Measurements from ENCODE around the gene TRAM2. TPM values are rescaled to one million over a fixed set of nuclear protein-coding genes. Genes with fewer than 3 reads are reported as not detected.

The TRAM2 gene
- total RNA-seq, 1 donor from 2014 or later: 4.7 TPM

DNA sequence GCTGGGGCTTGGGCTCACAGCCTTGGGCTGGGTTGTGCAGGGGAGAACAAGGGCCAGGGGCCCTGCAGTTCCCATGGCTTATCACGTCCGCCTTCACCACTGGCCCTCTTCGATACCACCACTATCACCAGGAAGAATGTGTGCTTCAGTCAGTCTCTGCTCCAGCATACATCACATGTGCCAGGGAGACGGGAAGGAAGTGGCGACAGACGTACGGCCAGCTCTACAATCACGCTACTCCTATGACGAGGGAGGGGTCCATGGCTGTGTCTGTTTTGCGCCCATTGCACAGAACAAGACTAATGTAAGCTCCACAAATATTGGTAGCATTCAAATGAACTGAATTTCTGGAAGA, 72.1 kb downstream of the TRAM2 start:
- H3K9me3 Mint-ChIP-seq: no peaks in the 10 kb centered on the region
- peaks cover 18% of the 10 kb centered on the region for H3K36me3 Mint-ChIP-seq (ENCODE audit: low read depth)
- H3K4me3 Mint-ChIP-seq (ENCODE audit: low read depth): no peak overlapping the region
- H3K4me1 Mint-ChIP-seq (ENCODE audit: low read depth): no peaks in the 10 kb centered on the region
- no peak overlapping the region for H3K27ac Mint-ChIP-seq
- intact Hi-C loops (cut with micrococcal nuclease): no loop called here
- no peak for DNase-seq (ENCODE audit: low spot score)
- no peaks in the 10 kb centered on the region for H3K27me3 Mint-ChIP-seq (ENCODE audit: low read depth)

DNA sequence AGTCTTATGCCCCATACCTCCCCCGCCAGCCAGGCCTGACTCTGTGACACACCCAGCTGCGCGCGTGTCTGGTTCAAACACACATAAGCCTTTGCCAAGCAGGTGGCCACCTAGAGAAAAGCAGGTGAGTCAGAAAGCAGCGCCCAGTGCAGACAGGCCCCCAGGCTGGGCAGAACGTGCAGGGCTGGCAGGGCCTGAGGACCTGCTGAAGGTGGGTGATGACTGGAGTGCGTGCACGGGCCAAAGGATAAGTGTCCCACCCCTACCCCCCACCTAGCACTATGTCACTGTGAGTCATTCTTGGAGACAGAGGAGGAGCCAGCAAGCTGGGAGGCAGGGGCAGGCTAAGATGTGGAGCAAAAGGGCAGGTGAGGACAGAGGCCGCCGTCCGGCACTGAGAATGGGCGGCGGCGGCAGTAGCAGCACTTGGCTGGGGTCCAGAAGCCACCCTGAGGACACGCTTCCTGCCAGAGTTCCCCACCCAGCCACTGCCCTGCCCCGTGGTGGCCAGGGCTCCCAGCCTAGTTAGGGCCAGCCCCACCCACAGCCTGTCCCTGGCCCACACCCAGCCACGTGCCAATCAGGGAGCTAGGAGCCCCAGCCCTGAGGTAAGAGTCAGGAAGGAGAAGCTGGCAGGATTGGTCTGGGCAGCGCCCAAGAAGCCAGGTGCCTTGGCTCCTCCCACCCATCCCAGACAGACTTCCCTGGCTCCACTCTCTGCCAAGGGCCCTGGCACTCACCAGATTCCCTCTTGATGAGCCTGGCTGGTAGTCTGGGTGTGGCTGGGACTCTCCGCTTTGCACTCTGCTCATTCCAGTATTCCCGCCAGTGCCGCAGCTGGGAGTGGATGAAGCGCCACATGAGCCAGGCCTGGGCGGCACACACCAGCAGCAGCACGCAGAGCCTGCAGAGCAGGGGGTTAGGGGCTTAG, 72.7 kb downstream of the TRAM2 start:
- DNase-seq (ENCODE audit: low spot score): no peak
- Mint-ChIP-seq H3K4me1 (ENCODE audit: low read depth) (no peaks in the 10 kb centered on the region), H3K27me3 (ENCODE audit: low read depth) (no peaks in the 10 kb centered on the region), H3K36me3 (ENCODE audit: low read depth) (peaks cover 16% of the 10 kb centered on the region), H3K9me3 (no peaks in the 10 kb centered on the region), H3K27ac (no peak overlapping the region), H3K4me3 (ENCODE audit: low read depth) (no peak overlapping the region)
- intact Hi-C loops (cut with micrococcal nuclease): no loop called here

DNA sequence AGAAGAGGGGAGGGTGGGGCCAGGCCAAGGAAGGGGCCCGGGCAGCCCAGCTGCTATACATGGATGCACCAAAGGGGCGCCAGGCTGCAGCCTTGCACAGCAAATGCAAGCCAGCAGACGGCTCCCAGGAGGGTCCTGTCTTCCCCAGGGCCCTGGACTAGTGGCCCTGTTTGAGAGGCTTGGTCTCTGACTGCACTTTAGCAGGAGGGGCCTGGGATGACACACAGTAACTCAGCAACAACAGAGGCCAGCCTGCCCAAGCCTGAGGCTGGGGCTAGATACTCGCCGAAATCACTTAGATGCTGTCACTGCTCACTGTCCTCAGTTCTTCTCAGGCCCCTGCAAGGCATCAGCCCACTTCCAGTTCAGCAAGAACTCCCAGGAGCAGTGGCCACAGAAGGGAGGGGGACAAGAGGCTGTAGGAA, 73.5 kb downstream of the TRAM2 start:
- Mint-ChIP-seq H3K9me3 (no peaks in the 10 kb centered on the region), H3K36me3 (ENCODE audit: low read depth) (peaks cover 8% of the 10 kb centered on the region), H3K27ac (no peak overlapping the region), H3K4me3 (ENCODE audit: low read depth) (no peak overlapping the region), H3K4me1 (ENCODE audit: low read depth) (no peaks in the 10 kb centered on the region), H3K27me3 (ENCODE audit: low read depth) (no peaks in the 10 kb centered on the region)
- no peak for DNase-seq (ENCODE audit: low spot score)
- intact Hi-C loops (cut with micrococcal nuclease): no loop called here

DNA sequence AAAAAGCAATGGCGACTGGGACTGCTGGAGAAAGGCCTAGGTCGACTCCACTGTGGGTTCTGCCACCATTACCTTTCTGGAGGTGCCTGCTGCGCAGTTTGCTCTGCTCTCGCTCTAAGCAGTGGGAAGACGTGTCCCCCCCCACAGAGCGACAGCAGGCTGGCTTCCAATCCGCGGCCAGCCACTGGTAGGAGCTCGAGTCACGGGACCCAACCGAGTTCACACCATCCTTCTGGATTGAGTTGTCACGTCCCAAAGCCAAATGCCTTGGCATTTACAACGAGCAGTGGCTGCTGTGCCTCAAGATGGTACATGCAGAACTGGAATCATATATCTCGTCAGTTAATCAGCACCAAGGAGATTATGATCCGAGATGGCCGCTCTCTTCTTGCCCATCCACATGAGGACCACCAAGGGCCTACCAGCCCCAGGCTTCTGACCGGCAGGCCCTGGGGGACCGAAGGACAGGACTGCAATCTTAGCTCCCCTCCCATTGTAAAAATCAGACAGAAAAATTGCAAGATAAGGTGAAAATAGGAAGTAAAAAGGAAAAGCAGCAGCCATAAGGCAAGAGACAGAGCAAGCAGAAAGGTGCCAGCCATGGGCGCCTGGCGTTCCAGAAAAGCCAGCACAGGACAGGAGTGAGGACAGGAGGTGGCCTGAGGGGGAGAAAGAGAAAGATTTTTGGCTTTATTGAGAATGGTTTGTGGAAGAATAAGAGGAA, 74.4 kb downstream of the TRAM2 start:
- Mint-ChIP-seq H3K27me3 (ENCODE audit: low read depth) (no peaks in the 10 kb centered on the region), H3K9me3 (no peaks in the 10 kb centered on the region), H3K27ac (no peak overlapping the region), H3K36me3 (ENCODE audit: low read depth) (peaks cover 2% of the 10 kb centered on the region), H3K4me3 (ENCODE audit: low read depth) (no peak overlapping the region), H3K4me1 (ENCODE audit: low read depth) (no peaks in the 10 kb centered on the region)
- intact Hi-C loops (cut with micrococcal nuclease): no loop called here
- DNase-seq (ENCODE audit: low spot score): no peak

DNA sequence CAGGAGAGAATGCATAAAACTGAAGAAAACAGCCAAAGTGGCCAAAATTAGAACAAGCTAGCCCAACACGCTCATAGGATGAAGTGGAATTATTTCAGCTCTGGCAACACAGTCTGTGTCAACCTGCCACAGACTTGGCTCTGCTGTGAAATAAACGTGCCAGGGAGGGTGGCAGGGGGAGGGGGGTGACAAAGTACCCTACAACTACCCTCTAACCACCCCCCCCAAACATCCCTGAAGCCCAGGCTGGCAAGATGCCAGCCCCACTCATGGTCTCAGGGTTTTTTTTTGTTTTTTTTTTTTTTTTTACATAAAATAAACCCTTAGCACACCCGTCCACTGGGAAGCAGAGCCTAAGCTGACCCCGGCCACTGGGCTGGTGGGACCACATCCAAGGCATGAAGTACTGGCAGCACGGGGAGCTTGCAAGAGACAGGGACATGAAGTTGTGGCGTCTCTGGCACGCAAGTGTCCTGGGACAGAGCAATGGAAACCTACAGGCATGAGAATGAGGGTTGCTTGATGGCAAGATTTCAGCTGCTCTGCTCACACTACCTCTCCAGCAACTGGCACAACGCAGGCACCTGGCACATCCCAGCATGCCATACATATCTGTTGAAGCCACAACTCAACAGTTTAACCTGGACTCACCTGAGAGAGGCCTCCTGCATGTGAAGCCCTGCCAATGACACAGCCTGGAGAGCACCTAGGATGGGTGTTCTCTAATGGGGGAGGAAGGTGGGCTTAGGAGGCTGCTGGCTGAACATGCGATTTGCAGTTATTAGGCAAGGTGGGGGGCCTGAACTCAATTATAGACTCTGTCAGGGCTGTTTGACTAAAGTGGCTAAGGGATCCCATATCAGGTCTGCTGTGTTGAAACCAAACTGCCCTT, 76.4 kb downstream of the TRAM2 start:
- Mint-ChIP-seq H3K27me3 (ENCODE audit: low read depth) (no peaks in the 10 kb centered on the region), H3K36me3 (ENCODE audit: low read depth) (peaks cover 2% of the 10 kb centered on the region), H3K27ac (no peak overlapping the region), H3K9me3 (no peaks in the 10 kb centered on the region), H3K4me3 (ENCODE audit: low read depth) (no peak overlapping the region), H3K4me1 (ENCODE audit: low read depth) (peaks cover 3% of the 10 kb centered on the region)
- intact Hi-C loops (cut with micrococcal nuclease): no loop called here
- DNase-seq (ENCODE audit: low spot score): no peak

DNA sequence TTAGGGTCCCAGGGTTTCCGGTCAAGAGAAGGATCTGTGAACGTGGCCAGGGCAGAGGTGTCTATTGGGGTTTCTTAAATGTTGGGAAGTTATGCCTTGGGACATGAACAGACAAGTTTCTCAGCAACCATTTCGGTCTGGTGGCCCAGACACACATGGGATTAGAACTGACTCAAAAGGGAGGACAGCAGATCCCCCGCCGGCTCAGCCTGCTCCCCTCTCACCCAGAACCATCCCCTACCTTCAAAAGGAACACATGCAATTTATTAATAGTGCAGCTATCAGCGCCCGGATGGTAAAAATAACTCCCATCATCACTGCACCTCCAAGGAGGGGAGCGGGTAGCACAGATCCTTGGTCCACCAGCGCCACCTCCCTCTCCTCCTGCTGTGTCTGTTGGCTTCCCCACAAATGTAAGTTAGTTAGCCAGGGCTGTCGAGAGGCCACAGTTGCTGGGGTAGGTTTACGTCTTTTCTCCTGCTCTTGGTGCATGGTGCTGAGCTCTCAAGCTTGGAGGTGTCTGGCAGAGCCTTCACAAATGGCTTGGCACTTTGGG, 77.1 kb downstream of the TRAM2 start:
- Mint-ChIP-seq H3K4me3 (ENCODE audit: low read depth) (no peak overlapping the region), H3K27ac (no peak overlapping the region), H3K4me1 (ENCODE audit: low read depth) (peaks cover 3% of the 10 kb centered on the region), H3K9me3 (no peaks in the 10 kb centered on the region), H3K36me3 (ENCODE audit: low read depth) (peaks cover 2% of the 10 kb centered on the region), H3K27me3 (ENCODE audit: low read depth) (no peaks in the 10 kb centered on the region)
- intact Hi-C loops (cut with micrococcal nuclease): no loop called here
- no peak for DNase-seq (ENCODE audit: low spot score)

DNA sequence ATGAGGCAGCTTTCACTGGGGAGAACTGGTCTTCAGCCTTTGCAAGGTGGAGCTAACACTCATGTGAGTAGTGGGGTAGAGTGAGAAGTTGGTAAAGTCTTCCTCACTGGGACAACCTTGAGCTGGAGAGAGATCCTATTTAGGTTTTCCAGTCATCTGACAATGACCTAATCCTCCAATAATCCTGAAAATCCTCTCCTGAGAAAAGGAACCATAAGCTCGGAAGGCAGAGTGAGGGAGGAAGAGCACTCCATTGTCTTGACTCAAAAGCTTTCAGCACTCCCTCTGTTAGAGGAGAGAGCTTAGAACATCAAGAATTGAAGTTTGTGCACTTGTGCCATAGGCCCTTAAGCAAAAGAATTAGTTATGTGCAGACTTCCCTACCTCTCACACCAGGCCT, 77.8 kb downstream of the TRAM2 start:
- peaks cover 3% of the 10 kb centered on the region for H3K4me1 Mint-ChIP-seq (ENCODE audit: low read depth)
- no peak overlapping the region for H3K4me3 Mint-ChIP-seq (ENCODE audit: low read depth)
- no peaks in the 10 kb centered on the region for H3K27me3 Mint-ChIP-seq (ENCODE audit: low read depth)
- H3K9me3 Mint-ChIP-seq: no peaks in the 10 kb centered on the region
- peaks cover 2% of the 10 kb centered on the region for H3K36me3 Mint-ChIP-seq (ENCODE audit: low read depth)
- intact Hi-C loops (cut with micrococcal nuclease): no loop called here
- H3K27ac Mint-ChIP-seq: no peak overlapping the region
- no peak for DNase-seq (ENCODE audit: low spot score)

DNA sequence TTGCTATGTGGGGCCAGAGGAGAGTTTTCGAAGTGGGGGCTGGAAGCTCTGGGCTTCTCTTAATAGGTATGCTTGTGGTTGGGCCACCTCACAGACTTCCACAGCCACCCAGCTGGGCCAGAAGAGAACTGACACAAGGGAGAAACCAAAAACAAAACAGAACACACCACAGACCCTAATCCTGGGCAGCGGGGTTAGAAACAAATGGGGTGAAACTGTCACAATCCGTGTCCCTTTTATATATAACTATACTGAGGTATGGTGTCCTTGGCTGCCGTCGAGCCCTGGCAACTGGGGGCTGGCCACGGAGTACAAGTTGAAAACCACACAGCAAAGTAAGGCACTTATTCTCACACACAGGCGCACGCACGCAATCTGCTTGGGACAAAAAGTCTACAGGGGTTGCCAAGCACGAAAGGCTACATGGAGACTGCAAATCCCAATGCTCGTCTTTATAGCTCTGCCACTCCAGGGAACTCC, 78.3 kb downstream of the TRAM2 start:
- no peak overlapping the region for H3K27ac Mint-ChIP-seq

DNA sequence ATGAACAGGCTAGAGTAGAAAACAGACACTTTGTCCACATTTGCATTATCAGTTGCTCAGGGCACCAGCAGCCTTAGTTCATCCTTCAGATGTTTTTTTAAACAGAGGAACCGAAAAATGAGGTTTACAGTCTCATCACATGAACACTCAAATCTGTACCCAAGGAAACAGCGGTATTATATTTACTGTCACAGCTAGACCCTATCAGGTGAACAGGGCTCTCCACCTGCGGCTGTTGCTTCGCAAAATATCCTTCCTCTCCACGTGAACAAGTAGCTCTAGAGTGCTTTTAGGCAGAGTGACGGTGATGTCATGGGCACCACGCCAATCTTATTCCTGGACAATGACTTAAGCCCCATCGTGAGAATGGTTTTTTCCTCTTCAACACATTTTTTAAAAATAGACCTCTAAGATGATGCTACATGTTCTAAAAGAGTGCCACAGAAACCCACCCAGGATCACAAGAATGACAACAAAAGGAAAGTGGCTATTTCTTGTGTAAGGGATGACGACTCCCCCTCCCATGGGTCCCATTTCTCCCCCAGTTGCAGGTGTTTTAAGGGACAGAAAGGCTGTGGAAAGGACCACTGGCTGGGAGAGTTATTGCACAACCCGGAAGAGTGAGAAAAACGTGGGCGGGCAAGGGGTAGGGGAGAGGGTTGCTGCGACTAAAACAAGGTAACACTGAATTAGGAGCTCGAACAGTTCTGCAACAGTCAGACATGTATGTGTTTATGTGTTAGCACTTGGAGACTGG, 79.0 kb downstream of the TRAM2 start:
- Mint-ChIP-seq H3K27ac (no peak overlapping the region), H3K4me3 (ENCODE audit: low read depth) (no peak overlapping the region), H3K9me3 (no peaks in the 10 kb centered on the region), H3K27me3 (ENCODE audit: low read depth) (no peaks in the 10 kb centered on the region), H3K36me3 (ENCODE audit: low read depth) (peaks cover 2% of the 10 kb centered on the region), H3K4me1 (ENCODE audit: low read depth) (peaks cover 7% of the 10 kb centered on the region)
- no peak for DNase-seq (ENCODE audit: low spot score)
- intact Hi-C loops (cut with micrococcal nuclease): no loop called here

More for the DNA sequence above, 78.3 kb downstream of the TRAM2 start:
- H3K4me1 Mint-ChIP-seq (ENCODE audit: low read depth): peaks cover 7% of the 10 kb centered on the region
- H3K4me3 Mint-ChIP-seq (ENCODE audit: low read depth): no peak overlapping the region
- peaks cover 2% of the 10 kb centered on the region for H3K36me3 Mint-ChIP-seq (ENCODE audit: low read depth)
- no peak for DNase-seq (ENCODE audit: low spot score)
- H3K9me3 Mint-ChIP-seq: no peaks in the 10 kb centered on the region
- H3K27me3 Mint-ChIP-seq (ENCODE audit: low read depth): no peaks in the 10 kb centered on the region
- intact Hi-C loops (cut with micrococcal nuclease): no loop called here

DNA sequence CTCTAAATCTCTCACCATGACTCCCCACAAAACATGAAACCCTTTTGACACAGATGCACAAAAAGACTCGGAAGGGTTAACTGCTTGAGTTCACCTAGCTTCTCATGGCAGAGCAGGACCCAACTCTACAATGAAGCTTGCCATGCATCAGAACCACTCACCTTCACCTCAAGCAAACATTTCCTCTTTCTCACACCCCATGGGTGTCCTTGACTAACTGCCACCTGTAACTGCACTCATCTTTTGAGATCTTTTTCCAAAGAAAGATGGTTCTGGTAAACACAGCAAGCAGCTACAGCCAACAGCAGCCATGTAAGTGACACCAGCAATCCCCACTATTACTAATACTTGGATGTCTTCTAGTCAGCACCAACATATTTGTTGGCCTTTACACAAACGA, 80.2 kb downstream of the TRAM2 start:
- intact Hi-C loops (cut with micrococcal nuclease): no loop called here
- Mint-ChIP-seq H3K27me3 (ENCODE audit: low read depth) (no peaks in the 10 kb centered on the region), H3K36me3 (ENCODE audit: low read depth) (no peaks in the 10 kb centered on the region), H3K9me3 (no peaks in the 10 kb centered on the region), H3K4me3 (ENCODE audit: low read depth) (no peak overlapping the region), H3K4me1 (ENCODE audit: low read depth) (peaks cover 7% of the 10 kb centered on the region), H3K27ac (no peak overlapping the region)
- DNase-seq (ENCODE audit: low spot score): no peak

DNA sequence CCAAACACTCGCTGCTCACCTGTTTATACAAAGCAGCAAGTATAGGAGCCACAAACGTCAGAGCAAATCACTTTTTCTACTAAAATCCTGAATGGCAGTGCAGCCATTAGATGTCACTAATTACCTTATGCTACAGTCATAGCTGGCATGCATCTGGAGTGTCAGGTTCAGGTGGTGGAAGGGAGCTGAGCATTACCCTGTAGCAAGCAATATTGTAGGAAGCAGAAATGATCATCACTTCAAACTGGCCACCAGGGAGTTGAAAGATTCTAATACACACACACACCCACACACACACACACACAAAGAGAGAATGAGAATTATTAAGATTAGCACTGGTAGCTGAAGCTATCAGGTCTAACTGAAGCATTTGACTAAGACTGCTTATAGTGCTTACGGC, 80.9 kb downstream of the TRAM2 start:
- intact Hi-C loops (cut with micrococcal nuclease): no loop called here
- no peak overlapping the region for H3K4me3 Mint-ChIP-seq (ENCODE audit: low read depth)
- no peaks in the 10 kb centered on the region for H3K36me3 Mint-ChIP-seq (ENCODE audit: low read depth)
- H3K4me1 Mint-ChIP-seq (ENCODE audit: low read depth): peaks cover 7% of the 10 kb centered on the region
- no peaks in the 10 kb centered on the region for H3K9me3 Mint-ChIP-seq
- no peak for DNase-seq (ENCODE audit: low spot score)
- H3K27ac Mint-ChIP-seq: no peak overlapping the region
- no peaks in the 10 kb centered on the region for H3K27me3 Mint-ChIP-seq (ENCODE audit: low read depth)

All from activated T-helper 2 cell treated with anti-CD3 and anti-CD28 coated beads, Interferon-gamma antibody, Interleukin-2, Interleukin-4, amounts not matched to agents 10 μg/mL and 5 μg/mL and 100 μg/mL, durations not matched to agents 14 hours and 24 hours and 36 hours (primary cell).